B cell (primary cell): ENCODE data around the gene NRAP. TPM values are rescaled to one million over a fixed set of nuclear protein-coding genes. Genes with fewer than 3 reads are reported as not detected.

Experiments
- ATAC-seq: fragments of 200-7000 bp; cut with Tn5 transposase; one replicate; pipeline ENCODE4 v1.10.0; 2021; ENCODE audit warnings: low read depth, mild to moderate bottlenecking, moderate number of reproducible peaks, moderate library complexity
- CTCF ChIA-PET: fragments of 350-600 bp; sonication (Branson Sonifier 250); formaldehyde crosslinking; loops from one replicate; lab custom pipeline; 2021; ENCODE audit warnings: antibody characterized with exemption, inconsistent platforms; lab: Charles Lee
- POLR2A ChIA-PET: fragments of 350-600 bp; sonication (Branson Sonifier 250); formaldehyde crosslinking; loops from one replicate; lab custom pipeline; 2021; ENCODE audit warnings: antibody characterized with exemption; lab: Charles Lee
- DNase-seq: peaks from one replicate; pipeline ENCODE4 v3.0.0; 2013
- H2AFZ ChIP-seq: 2 replicates; pipeline ENCODE4 v1.6.1; 2012; ENCODE audit warnings: mild to moderate bottlenecking, low read depth, low read length; ENCODE audit not compliant: insufficient read depth, poor library complexity, severe bottlenecking
- H3K27ac ChIP-seq, 2 donors: 1 replicate in 1 of 2; 2 replicates in 1 of 2; pipeline ENCODE4 v1.5.1; 2012 to 2013; ENCODE audit warnings: low read length in 2 of 2, mild to moderate bottlenecking in 2 of 2, moderate library complexity in 1 of 2
- H3K27me3 ChIP-seq, 4 experiments: fragments of 200-600 bp in 1 of 4; sonication (generic) in 1 of 4; replicated peaks in 1 of 4; 1 replicate in 2 of 4; 2 replicates in 2 of 4; pipeline versions ENCODE4 v1.6.1 to v1.7.0; 2013 to 2016; ENCODE audit warnings: low read length in 3 of 4, mild to moderate bottlenecking in 2 of 4, mixed read lengths in 1 of 4, moderate library complexity in 1 of 4; ENCODE audit not compliant: insufficient read depth in 4 of 4, control insufficient read depth in 3 of 4; ENCODE audit errors: control extremely low read depth in 1 of 4
- H3K36me3 ChIP-seq, 2 experiments: replicated peaks in 1 of 2; 1 replicate in 1 of 2; 2 replicates in 1 of 2; pipeline versions ENCODE4 v1.6.1 to v1.7.1; 2013; ENCODE audit warnings: low read length in 1 of 2; ENCODE audit not compliant: insufficient read depth in 2 of 2, control insufficient read depth in 1 of 2; ENCODE audit errors: control extremely low read depth in 1 of 2, extremely low read depth in 1 of 2
- H3K4me1 ChIP-seq, 2 donors: fragments of 200-600 bp in 1 of 2; sonication (generic) in 1 of 2; 1 replicate in 1 of 2; 2 replicates in 1 of 2; pipeline versions ENCODE4 v1.5.1 to v1.6.1; 2013 to 2017; ENCODE audit warnings: low read length in 2 of 2; ENCODE audit not compliant: control insufficient read depth in 2 of 2, insufficient read depth in 2 of 2
- H3K4me2 ChIP-seq: replicated peaks from 2 replicates; pipeline ENCODE3; 2012; ENCODE audit warnings: mild to moderate bottlenecking, low read depth, low read length; ENCODE audit not compliant: poor library complexity, severe bottlenecking
- H3K4me3 ChIP-seq, 5 experiments: fragments of 200-600 bp in 1 of 5; sonication (generic) in 1 of 5; 1 replicate in 3 of 5; 2 replicates in 2 of 5; pipeline versions ENCODE4 v1.5.1 to v1.7.0; 2011 to 2016; ENCODE audit warnings: low read length in 4 of 5, mild to moderate bottlenecking in 4 of 5, low read depth in 2 of 5, control low read depth in 1 of 5, moderate library complexity in 1 of 5; ENCODE audit not compliant: insufficient read depth in 1 of 5; ENCODE audit errors: control extremely low read depth in 1 of 5, extremely low read depth in 1 of 5
- H3K79me2 ChIP-seq: fragments of 200-600 bp; sonication (generic); one replicate; pipeline ENCODE4 v1.6.0; 2016; ENCODE audit warnings: low read length; ENCODE audit not compliant: control insufficient read depth, insufficient read depth
- H3K9ac ChIP-seq: fragments of 200-600 bp; sonication (generic); 2 replicates; pipeline ENCODE4 v1.6.1; 2017; ENCODE audit warnings: mild to moderate bottlenecking, low read length, moderate library complexity
- H3K9me3 ChIP-seq, 3 donors: one replicate each; pipeline versions ENCODE4 v1.6.1 to v1.7.1; 2013; ENCODE audit warnings: low read length in 2 of 3; ENCODE audit not compliant: control insufficient read depth in 2 of 3, insufficient read depth in 1 of 3; ENCODE audit errors: control extremely low read depth in 1 of 3
- H4K20me1 ChIP-seq: 2 replicates; pipeline ENCODE4 v1.6.0; 2012; ENCODE audit warnings: mild to moderate bottlenecking, low read length; ENCODE audit not compliant: insufficient read depth, control insufficient read depth, poor library complexity, severe bottlenecking
- H3K27ac Mint-ChIP-seq: one replicate; pipeline ENCODE4 v1.8.0; 2021; ENCODE audit warnings: mixed read lengths
- H3K27me3 Mint-ChIP-seq: one replicate; pipeline ENCODE4 v1.8.0; 2021; ENCODE audit warnings: mixed read lengths
- H3K4me1 Mint-ChIP-seq: one replicate; pipeline ENCODE4 v1.8.0; 2021; ENCODE audit warnings: mixed read lengths
- H3K4me3 Mint-ChIP-seq: one replicate; pipeline ENCODE4 v1.8.0; 2021; ENCODE audit warnings: mixed read lengths
- H3K9me3 Mint-ChIP-seq: one replicate; pipeline ENCODE4 v1.8.0; 2022; ENCODE audit warnings: mixed read lengths; ENCODE audit not compliant: insufficient read depth
- EZH2 ChIP-seq: IDR thresholded peaks from 2 replicates; pipeline ENCODE4 v1.6.1; 2012; ENCODE audit warnings: borderline replicate concordance, low read depth, mild to moderate bottlenecking, moderate library complexity, low read length; ENCODE audit not compliant: insufficient read depth, poor library complexity, severe bottlenecking
- WGBS: methylation state at CpG from one replicate; pipeline ENCODE4 v1.1.5; 2013; ENCODE audit warnings: missing lambda C conversion rate; ENCODE audit not compliant: insufficient coverage; 5-methylcytosine and 5-hydroxymethylcytosine counted together
- intact Hi-C: fragments of 100-400 bp; cut with micrococcal nuclease; formaldehyde crosslinking; loops from one replicate; pipeline ENCODE4 v1.10.0; 2022
- polyA plus RNA-seq: library from polyadenylated mRNA; depleted of rRNA; stranded (reverse); fragments of >200 nt; gene quantifications from 2 replicates; pipeline ENCODE4 v1.2.3, GENCODE V29; 2012
- total RNA-seq, 2 donors: library from RNA; stranded (reverse); fragments of 120-200 nt in 1 of 2; gene quantifications; 1 replicate in 1 of 2; 2 replicates in 1 of 2; pipeline versions ENCODE4 v1.2.3 to v1.2.4, GENCODE V29; 2013 to 2022
- TF ChIP-seq, protein P1 (sequence below): fragments of 200-600 bp; IDR thresholded peaks from one replicate; pipeline ENCODE4 v1.8.0; 2022; ENCODE audit warnings: antibody characterized with exemption, mild to moderate bottlenecking

The NRAP gene
- total and polyA plus RNA-seq, 2 donors (not counting 1 experiment from before 2014, with no cell fraction given): not detected

DNA sequence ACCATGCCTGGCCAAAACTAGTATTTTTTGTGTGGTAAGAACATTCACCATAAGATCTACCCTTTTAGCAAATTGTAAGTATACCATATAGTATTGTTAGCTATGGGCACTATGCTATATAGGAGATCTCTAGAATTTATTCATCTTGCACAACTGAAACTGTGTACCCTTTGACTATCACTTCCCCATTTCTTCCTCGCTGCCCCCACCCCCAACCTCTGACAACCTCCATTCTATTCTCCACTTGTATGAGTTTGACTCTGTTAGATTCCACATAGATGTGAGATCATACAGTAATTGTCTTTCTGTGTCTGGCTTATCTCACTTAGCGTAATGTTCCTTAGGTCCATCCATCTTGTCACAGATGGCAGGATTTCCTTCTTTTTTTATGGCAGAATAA is 19.5 kb upstream of the NRAP start:
- H3K36me3 ChIP-seq: no peaks in the 10 kb centered on the region
- H3K27me3 ChIP-seq: no peaks in the 10 kb centered on the region
- H3K9me3 ChIP-seq: peaks cover 5 to 20% (median 5%) of the 10 kb centered on the region in 3 donors
- H3K4me3 Mint-ChIP-seq: peak overlapping the region; percentile 10
- H3K9ac ChIP-seq: no peak overlapping the region
- ChIA-PET POLR2A (interaction anchor here (0.7 kb wide), 1 partner anchor 350 kb away, joined by 4 read pairs; no protein-coding TSS in a partner anchor), CTCF (interaction anchor here (0.6 to 0.9 kb wide), 2 partner anchors 97 to 621 kb away, joined by 3 read pairs; no protein-coding TSS in a partner anchor)
- H3K27me3 Mint-ChIP-seq: no peaks in the 10 kb centered on the region
- H4K20me1 ChIP-seq: peaks cover 4% of the 10 kb centered on the region
- peak overlapping the region; percentile 1 for H3K27ac Mint-ChIP-seq
- H3K4me2 ChIP-seq: no peak overlapping the region
- DNase-seq (peak; percentile 21), ATAC-seq (no peak)
- H3K4me1 ChIP-seq: peaks cover 29 to 30% of the 10 kb centered on the region in 2 donors
- H2AFZ ChIP-seq: no peak overlapping the region
- WGBS: no CpG with 5 or more reads among the region's 2 CpGs
- intact Hi-C loops: loop anchor here (10.0 kb wide), 2 partner anchors 342 to 812 kb away; no protein-coding TSS in a partner anchor
- H3K9me3 Mint-ChIP-seq: peaks cover 22% of the 10 kb centered on the region
- H3K79me2 ChIP-seq: peaks cover 77% of the 10 kb centered on the region
- TF ChIP-seq EZH2: no peak
- TF ChIP-seq, protein P1, sequence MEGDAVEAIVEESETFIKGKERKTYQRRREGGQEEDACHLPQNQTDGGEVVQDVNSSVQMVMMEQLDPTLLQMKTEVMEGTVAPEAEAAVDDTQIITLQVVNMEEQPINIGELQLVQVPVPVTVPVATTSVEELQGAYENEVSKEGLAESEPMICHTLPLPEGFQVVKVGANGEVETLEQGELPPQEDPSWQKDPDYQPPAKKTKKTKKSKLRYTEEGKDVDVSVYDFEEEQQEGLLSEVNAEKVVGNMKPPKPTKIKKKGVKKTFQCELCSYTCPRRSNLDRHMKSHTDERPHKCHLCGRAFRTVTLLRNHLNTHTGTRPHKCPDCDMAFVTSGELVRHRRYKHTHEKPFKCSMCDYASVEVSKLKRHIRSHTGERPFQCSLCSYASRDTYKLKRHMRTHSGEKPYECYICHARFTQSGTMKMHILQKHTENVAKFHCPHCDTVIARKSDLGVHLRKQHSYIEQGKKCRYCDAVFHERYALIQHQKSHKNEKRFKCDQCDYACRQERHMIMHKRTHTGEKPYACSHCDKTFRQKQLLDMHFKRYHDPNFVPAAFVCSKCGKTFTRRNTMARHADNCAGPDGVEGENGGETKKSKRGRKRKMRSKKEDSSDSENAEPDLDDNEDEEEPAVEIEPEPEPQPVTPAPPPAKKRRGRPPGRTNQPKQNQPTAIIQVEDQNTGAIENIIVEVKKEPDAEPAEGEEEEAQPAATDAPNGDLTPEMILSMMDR: no peak
- H3K4me3 ChIP-seq: no peak overlapping the region
- no peak overlapping the region for H3K27ac ChIP-seq
- H3K4me1 Mint-ChIP-seq: peaks cover 63% of the 10 kb centered on the region
